SK-N-MC (cell line): ENCODE measurements around the gene ELMO3.

Source experiments
- EZH2 ChIP-seq: fragments of 200-600 bp; sonication (generic); IDR thresholded peaks from one replicate; pipeline ENCODE4 v1.6.1; 2017; ENCODE audit warnings: antibody characterized with exemption
- POLR2AphosphoS5 ChIP-seq: IDR thresholded peaks from 2 replicates; pipeline ENCODE4 v1.6.1; 2012; ENCODE audit warnings: mild to moderate bottlenecking, low read depth, low read length, borderline replicate concordance

DNA sequence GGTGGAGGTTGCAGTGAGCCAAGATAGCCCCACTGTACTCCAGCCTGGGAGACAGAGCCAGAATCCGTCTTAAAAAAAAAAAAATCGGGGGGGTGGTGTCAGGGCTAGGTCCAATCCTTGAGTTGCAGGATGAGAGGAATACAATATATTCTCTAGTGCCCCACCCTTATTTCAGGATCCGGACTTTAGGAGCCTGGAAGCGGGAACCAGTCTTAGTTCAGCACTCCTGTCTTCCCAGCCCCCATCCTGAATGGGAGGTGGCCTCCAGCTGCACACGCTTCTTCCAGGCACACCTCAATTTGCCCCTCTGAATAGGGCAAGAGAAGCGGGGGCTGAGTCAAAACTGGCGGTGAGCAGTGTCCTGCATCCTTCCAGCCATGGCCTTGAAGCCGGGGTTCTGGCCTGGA lies 46.7 kb downstream of the ELMO3 start:
- TF ChIP-seq EZH2 (no peak), POLR2AphosphoS5 (no peak)
